Islet precursor cell (in vitro differentiated cells): ENCODE measurements around the gene SPAG9.
A peak's percentile ranks its signal among the peaks of the same experiment; 100 is the strongest.
"Not testable (repeated sequence)": the region's sequence is repeated elsewhere in the genome, so short reads cannot be mapped to it uniquely, and the experiment has no call there.

Source experiments
- DNase-seq: peaks from one replicate; pipeline ENCODE4 v3.0.0-alpha.2; 2018

Gene SPAG9

GRCh38 chr17:51087072-51087757, 33.5 kb downstream of the SPAG9 start:
- DNase-seq = no peak

GRCh38 chr17:51085150-51085805, 35.4 kb downstream of the SPAG9 start:
- DNase-seq = no peak

GRCh38 chr17:51083981-51084380, 36.7 kb downstream of the SPAG9 start:
- no peak for DNase-seq

- DNase-seq = not testable (repeated sequence)
Measured at GRCh38 chr17:51083364-51083763, 37.3 kb downstream of the SPAG9 start.

- no peak for DNase-seq
Measured at GRCh38 chr17:51079049-51079448, 41.6 kb downstream of the SPAG9 start.

GRCh38 chr17:51078009-51078592, 42.6 kb downstream of the SPAG9 start:
- DNase-seq = no peak

GRCh38 chr17:51076821-51077220, 43.8 kb downstream of the SPAG9 start:
- DNase-seq = no peak

- no peak for DNase-seq
Measured at GRCh38 chr17:51071556-51071955, 49.1 kb downstream of the SPAG9 start.

- DNase-seq = no peak
Measured at GRCh38 chr17:51065466-51065865, 55.2 kb downstream of the SPAG9 start.

- DNase-seq = no peak
Measured at GRCh38 chr17:51064061-51064735, 56.5 kb downstream of the SPAG9 start.

GRCh38 chr17:51060396-51060795, 60.3 kb downstream of the SPAG9 start:
- no peak for DNase-seq

GRCh38 chr17:51059781-51060180, 60.9 kb downstream of the SPAG9 start:
- no peak for DNase-seq

- no peak for DNase-seq
Measured at GRCh38 chr17:51057534-51057933, 63.1 kb downstream of the SPAG9 start.

- DNase-seq = peak; percentile 95
Measured at GRCh38 chr17:51056813-51057510, 63.7 kb downstream of the SPAG9 start.

- DNase-seq = no peak
Measured at GRCh38 chr17:51054748-51055147, 65.9 kb downstream of the SPAG9 start.

- DNase-seq = no peak
Measured at GRCh38 chr17:51052235-51052634, 68.4 kb downstream of the SPAG9 start.

GRCh38 chr17:51050291-51051033, 70.2 kb downstream of the SPAG9 start:
- no peak for DNase-seq

- DNase-seq = peak; percentile 96
Measured at GRCh38 chr17:51046514-51047384, 73.9 kb downstream of the SPAG9 start.

- DNase-seq = no peak
Measured at GRCh38 chr17:51046046-51046445, 74.6 kb downstream of the SPAG9 start.

GRCh38 chr17:51045621-51046020, 75.0 kb downstream of the SPAG9 start:
- DNase-seq = no peak

- DNase-seq = no peak
Measured at GRCh38 chr17:51044976-51045375, 75.7 kb downstream of the SPAG9 start.
